ENCODE results near the gene FILIP1L. TPM values are rescaled to one million over a fixed set of nuclear protein-coding genes. Genes with fewer than 3 reads are reported as not detected.

FILIP1L gene
- total and polyA plus RNA-seq, 2 of the 13 experiments (the other 11 are each of a cell fraction or from before 2014, with no cell fraction given), result 8.1 to 187 TPM

- ChIA-PET POLR2A (interaction anchor here (1.6 kb wide), 1 partner anchor 14 kb away, joined by 4 read pairs; no protein-coding TSS in a partner anchor), CTCF (ENCODE audit: low intra/inter-chr PET ratio, low total read pairs) (no interaction called here)
- peak overlapping the region; percentile 50 for H3K9ac ChIP-seq (ENCODE audit: insufficient read depth, low read depth, low read length)
- in situ Hi-C loops (cut with HindIII; ENCODE audit: extremely low pct_ligation_motif_present, low pct_unique_long_range_greater_than_20kb), result no loop called here
- no peak overlapping the region for H3K4me3 ChIP-seq (replicated peaks in 1 of 3; ENCODE audit: insufficient read depth in 1 of 3, low read depth in 2 of 3, low read length in 3 of 3)
- 7% methylated on average over 3 of the region's 4 CpGs for WGBS (ENCODE audit: low lambda C conversion rate)
- no peaks in the 10 kb centered on the region for H3K27me3 ChIP-seq (ENCODE audit: control insufficient read depth in 1 of 2, insufficient read depth in 2 of 2, low read length in 2 of 2)
- H3K36me3 ChIP-seq (replicated peaks in 1 of 2; ENCODE audit: control insufficient read depth in 1 of 2, insufficient read depth in 2 of 2, low read length in 2 of 2), result no peaks in the 10 kb centered on the region
- H3K4me2 ChIP-seq (ENCODE audit: low read depth, low read length), result peak overlapping the region; percentile 33
- ATAC-seq (peak; percentile 93), FAIRE-seq (peak; percentile 60), DNase-seq (ENCODE audit: low spot score) (peak; percentile 92)
- no peaks in the 10 kb centered on the region for H3K79me2 ChIP-seq (ENCODE audit: insufficient read depth, low read length)
- BruUV-seq (replicated peaks), result no TSS peak
- peak overlapping the region; percentile 48 for H2AFZ ChIP-seq (ENCODE audit: low read length)
- no peaks in the 10 kb centered on the region for H3K9me3 ChIP-seq (ENCODE audit: low read length)
- H4K20me1 ChIP-seq (ENCODE audit: insufficient read depth, low read length), result no peaks in the 10 kb centered on the region
- H3K4me1 ChIP-seq (ENCODE audit: insufficient read depth, low read length), result peaks cover 66% of the 10 kb centered on the region
- intact Hi-C loops (cut with micrococcal nuclease; ENCODE audit: unreplicated experiment), result loop anchor here (5.0 kb wide), 1 partner anchor 142 kb away; no protein-coding TSS in a partner anchor
- peak overlapping the region; percentile 60 for H3K27ac ChIP-seq (ENCODE audit: extremely low read length, insufficient read depth, low read length)
- TF ChIP-seq SMAD9 (CRISPR knock-in tag; IDR thresholded peaks at IDR 0.05) (no peak), RERE (CRISPR knock-in tag; IDR thresholded peaks at IDR 0.05; ENCODE audit: low read depth) (no peak), BCL6 (CRISPR knock-in tag; IDR thresholded peaks at IDR 0.05) (0 out of 2 replicates have a peak, but pooled peaks have one; percentile 14), ZNF10 (CRISPR knock-in tag; IDR thresholded peaks at IDR 0.05; ENCODE audit: borderline replicate concordance, low read depth) (no peak), ETS1 (CRISPR knock-in tag; IDR thresholded peaks at IDR 0.05) (no peak), ZNF143 (CRISPR knock-in tag; IDR thresholded peaks at IDR 0.05) (no peak), HMG20B (CRISPR knock-in tag; conservative IDR thresholded peaks at IDR 0.05) (0 out of 2 replicates have a peak, but pooled peaks have one; percentile 14), MAFK (conservative IDR thresholded peaks at IDR 0.05 in 1 of 2, IDR thresholded peaks at IDR 0.05 in 1 of 2; ENCODE audit: low read length in 2 of 2) (peak; percentile 20 to 39; a peak in 1 of 4 replicates), ISL2 (CRISPR knock-in tag; IDR thresholded peaks at IDR 0.05) (0 out of 2 replicates have a peak, but pooled peaks have one; percentile 18), HDAC2 (CRISPR knock-in tag; IDR thresholded peaks at IDR 0.05) (peak; percentile 80), NR2F6 (IDR thresholded peaks at IDR 0.05) (peak; percentile 90), NR2F6 (CRISPR knock-in tag; IDR thresholded peaks at IDR 0.05) (peak; percentile 81), ZSCAN20 (CRISPR knock-in tag; IDR thresholded peaks at IDR 0.05; ENCODE audit: borderline replicate concordance) (no peak), FOXP4 (CRISPR knock-in tag; IDR thresholded peaks at IDR 0.05) (peak; percentile 67), TCF7 (IDR thresholded peaks at IDR 0.05; ENCODE audit: low read depth) (peak; percentile 81), SALL1 (CRISPR knock-in tag; IDR thresholded peaks at IDR 0.05) (peak; percentile 47; the same call in 1 of the 2 replicates)
These were observed 179.1 kb downstream of the FILIP1L start for GRCh38 chr3:99934975-99935797.

All from HepG2 (cell line).